ENCODE measurements around the gene MYH14.

Gene MYH14

GRCh38 chr19:50178320-50178719 is 25.1 kb upstream of the MYH14 start:
- no peak for TF ChIP-seq CTCF (IDR thresholded peaks at IDR 0.05; ENCODE audit: control insufficient read depth, extremely low read depth, insufficient read depth)
- DNase-seq (ENCODE audit: low read depth), result peak; percentile 38
- H3K4me3 ChIP-seq (ENCODE audit: low read depth, low read length), result no peak overlapping the region

DNA sequence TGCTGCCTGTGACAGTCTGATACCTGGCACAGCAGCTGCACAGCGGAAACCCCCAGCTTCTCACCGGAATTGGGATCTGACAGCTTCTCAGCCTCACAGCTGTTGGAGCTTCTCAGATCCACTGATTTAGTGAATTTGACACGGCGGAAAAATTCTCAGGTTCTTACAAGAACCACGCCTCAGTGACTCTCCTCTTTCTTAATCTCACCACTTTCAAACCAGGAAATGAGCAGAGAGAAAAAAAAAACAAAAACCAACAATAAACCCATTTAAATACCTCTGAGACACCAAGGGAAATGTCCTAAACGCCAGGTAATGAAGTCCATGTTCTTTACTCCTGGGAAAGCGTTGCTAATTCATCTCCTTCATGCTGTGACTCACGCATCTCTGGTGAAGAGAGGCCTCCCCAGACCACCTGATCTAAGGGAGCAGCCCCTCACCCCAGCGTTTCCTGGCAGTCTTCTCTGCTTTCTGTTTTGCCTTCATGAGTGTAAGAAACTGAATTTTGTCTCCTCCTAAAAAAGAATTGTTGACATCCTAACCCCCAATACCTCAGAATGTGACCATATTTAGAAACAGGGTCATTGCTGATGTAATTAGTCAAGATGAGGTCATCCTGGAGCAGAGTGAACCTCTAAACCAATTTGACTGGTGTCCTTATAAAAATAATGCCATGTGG is 24.4 kb upstream of the MYH14 start:
- no peak for TF ChIP-seq CTCF (IDR thresholded peaks at IDR 0.05; ENCODE audit: control insufficient read depth, extremely low read depth, insufficient read depth)
- no peak overlapping the region for H3K4me3 ChIP-seq (ENCODE audit: low read depth, low read length)
- no peak for DNase-seq (ENCODE audit: low read depth)

- TF ChIP-seq CTCF (IDR thresholded peaks at IDR 0.05; ENCODE audit: control insufficient read depth, extremely low read depth, insufficient read depth), result no peak
- no peak for DNase-seq (ENCODE audit: low read depth)
These were observed 22.3 kb upstream of the MYH14 start for GRCh38 chr19:50181121-50181520.

GRCh38 chr19:50184196-50184595 is 19.2 kb upstream of the MYH14 start:
- no peak for TF ChIP-seq CTCF (IDR thresholded peaks at IDR 0.05; ENCODE audit: control insufficient read depth, extremely low read depth, insufficient read depth)
- DNase-seq (ENCODE audit: low read depth), result no peak
- no peak overlapping the region for H3K4me3 ChIP-seq (ENCODE audit: low read depth, low read length)

More at GRCh38 chr19:50181121-50181520, 22.3 kb upstream of the MYH14 start:
- no peak overlapping the region for H3K4me3 ChIP-seq (ENCODE audit: low read depth, low read length)

GRCh38 chr19:50187937-50188336 is 15.5 kb upstream of the MYH14 start:
- H3K4me3 ChIP-seq (ENCODE audit: low read depth, low read length), result no peak overlapping the region
- no peak for TF ChIP-seq CTCF (IDR thresholded peaks at IDR 0.05; ENCODE audit: control insufficient read depth, extremely low read depth, insufficient read depth)
- DNase-seq (ENCODE audit: low read depth), result no peak

DNA sequence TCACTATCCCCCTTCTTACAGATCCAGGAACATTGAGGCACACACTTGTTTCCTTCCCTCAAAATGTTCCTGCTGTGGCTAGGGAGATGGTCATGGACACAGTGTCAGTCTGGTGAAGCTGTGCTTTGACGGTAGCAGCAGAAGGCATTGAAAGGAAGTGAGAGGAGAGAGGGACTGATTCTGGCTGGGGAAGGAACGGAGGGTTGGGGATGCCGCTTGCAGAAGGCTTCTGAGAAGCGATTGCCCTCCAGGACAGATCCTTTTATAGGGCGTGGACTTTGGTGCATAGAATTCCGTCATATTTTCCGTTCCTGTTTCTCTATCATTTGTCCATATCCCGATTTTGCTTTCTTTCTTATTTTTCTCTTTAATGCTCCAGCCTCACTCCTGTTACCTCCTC is 14.1 kb upstream of the MYH14 start:
- no peak overlapping the region for H3K4me3 ChIP-seq (ENCODE audit: low read depth, low read length)
- no peak for TF ChIP-seq CTCF (IDR thresholded peaks at IDR 0.05; ENCODE audit: control insufficient read depth, extremely low read depth, insufficient read depth)
- no peak for DNase-seq (ENCODE audit: low read depth)

DNA sequence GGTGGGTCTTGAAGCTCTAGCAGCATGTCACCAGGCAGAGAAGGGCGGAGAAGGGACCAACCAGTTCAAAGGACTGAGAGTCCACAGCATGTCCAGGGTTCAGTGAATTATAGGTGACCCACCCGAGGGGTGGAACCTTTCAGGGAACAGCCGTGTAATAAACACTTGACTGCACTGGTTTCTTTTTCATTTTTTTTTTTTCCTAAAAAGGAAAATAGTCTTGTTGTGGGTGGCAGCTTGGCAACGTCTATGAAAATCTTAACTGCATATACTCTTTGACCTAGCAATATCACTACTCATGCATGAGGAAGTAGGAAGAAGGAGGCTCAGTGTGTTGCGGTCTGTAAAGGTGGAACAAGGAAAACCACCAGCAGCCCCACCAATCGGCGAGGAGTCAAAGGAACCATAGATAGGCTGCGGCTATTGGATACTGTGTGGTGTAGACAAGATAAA is 13.0 kb upstream of the MYH14 start:
- no peak for DNase-seq (ENCODE audit: low read depth)
- TF ChIP-seq CTCF (IDR thresholded peaks at IDR 0.05; ENCODE audit: control insufficient read depth, extremely low read depth, insufficient read depth), result no peak

More for the DNA sequence above, 13.0 kb upstream of the MYH14 start:
- H3K4me3 ChIP-seq (ENCODE audit: low read depth, low read length), result no peak overlapping the region
